ENCODE data around the gene ANKS1B. TPM values are rescaled to one million over a fixed set of nuclear protein-coding genes. Genes with fewer than 3 reads are reported as not detected.
"Not testable (repeated sequence)": the region's sequence is repeated elsewhere in the genome, so short reads cannot be mapped to it uniquely, and the experiment has no call there.

The ANKS1B gene
- 5.1 and 8.8 TPM in 2 replicates for polyA plus RNA-seq (2014; cell fraction: cytosol; rRNA removed)
- 3.1 and 4.3 TPM in 2 replicates for polyA plus RNA-seq (2014; cell fraction: nucleus; rRNA removed)

DNA sequence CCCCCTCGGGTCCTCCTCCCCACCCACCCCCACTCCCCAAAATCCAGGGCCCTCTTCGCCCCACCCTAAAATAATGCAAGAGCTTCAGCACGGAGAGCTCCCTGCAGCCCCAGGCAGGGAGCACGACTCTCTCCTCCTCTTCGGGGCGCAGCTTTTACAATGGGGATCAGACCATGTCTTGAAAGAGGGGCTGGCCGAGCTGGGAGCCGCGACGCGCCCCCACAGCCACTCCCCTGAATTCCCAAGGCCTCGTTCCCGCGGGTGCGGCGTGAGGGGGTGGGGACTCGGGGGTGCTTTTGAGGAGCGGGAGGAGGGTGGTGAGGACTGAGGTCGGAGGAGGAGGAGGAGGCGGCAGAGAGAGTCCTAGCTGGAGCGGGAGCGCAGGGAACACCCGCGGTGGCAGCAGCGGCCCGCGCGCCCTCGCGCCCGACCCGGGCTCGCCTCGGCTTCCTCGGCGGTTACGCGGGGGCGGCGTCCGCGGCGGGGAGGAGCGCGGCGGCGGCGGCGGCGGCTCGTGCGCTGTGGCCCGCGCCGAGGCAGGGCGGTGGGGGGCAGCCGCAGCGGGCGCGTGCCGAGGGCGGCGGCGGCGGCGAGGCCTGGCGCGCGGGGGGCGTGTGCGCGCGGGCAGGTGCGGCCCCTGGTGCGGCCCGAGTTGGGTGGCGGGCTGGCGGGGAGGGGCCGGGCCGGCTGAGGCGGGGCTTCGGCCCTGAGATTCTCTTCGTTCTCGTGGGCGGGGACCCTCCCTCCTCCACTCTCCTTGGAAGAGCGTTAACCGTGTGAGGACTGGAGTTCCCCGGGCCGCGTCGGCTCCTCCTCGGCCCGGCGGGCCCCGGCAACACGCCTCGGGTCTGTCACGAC, at the start of gene ANKS1B:
Gene ANKS1B (minus strand): TSS at position 666 of the 858 bp plus-strand sequence. CDS start 699 bp downstream, outside the sequence.
- peak; percentile 88 for DNase-seq (ENCODE audit: low spot score)

DNA sequence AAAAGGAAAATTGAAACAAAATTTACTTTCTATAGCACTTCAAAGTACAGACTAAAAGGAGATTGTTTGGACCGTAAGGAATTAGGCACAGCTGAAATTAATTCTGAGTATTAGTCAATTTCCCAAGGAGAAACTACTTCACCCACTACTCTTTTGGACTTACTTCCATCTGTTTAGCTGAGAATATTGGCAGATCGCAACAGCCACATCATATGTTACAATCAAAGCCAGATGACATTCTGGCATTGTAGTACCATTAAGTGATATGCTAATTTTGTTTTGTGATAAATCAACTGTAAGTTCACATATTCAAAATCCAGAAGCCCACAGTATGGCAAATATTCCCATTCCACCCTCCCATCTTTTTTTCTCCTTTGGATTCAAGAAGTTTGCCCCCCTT, 47.1 kb upstream of the ANKS1B start:
- no peak for DNase-seq (ENCODE audit: low spot score)

DNA sequence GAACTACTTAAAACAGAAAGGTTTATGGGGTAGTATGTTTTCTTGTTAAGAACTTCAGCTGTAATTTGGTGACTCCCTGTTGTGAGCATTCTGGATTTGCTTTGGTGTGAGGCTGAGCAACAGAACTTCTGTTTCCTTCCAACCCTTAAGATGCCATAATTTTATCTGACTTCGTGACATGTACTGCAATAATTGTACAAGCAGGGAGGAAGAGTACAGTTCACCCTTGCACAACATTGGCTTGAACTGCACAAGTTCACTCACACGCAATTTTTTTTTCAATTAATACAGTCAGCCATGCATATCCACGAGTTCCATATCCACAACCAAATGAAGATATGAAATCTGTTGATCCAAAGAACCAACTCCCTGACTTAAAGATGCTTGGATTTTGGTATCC, 42.9 kb upstream of the ANKS1B start:
- DNase-seq (ENCODE audit: low spot score) = no peak

DNA sequence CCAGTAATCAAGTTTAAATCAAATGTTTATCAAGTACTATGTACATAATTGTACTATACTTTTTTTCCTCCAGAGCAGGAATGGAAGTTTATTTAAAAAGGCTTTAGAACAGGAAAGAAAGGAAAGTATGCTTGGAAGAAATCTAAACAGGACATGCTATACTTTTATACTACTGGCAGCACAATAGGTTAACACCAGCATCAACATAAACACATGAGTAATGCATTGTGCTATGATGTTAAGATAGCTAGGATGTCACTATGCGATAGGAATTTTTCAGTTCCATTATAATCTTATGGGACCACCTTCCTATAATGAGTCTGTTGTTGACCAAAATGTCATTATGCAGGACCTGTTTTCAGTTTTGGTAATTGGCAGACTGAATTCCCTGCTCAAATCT, 41.5 kb upstream of the ANKS1B start:
- no peak for DNase-seq (ENCODE audit: low spot score)

DNA sequence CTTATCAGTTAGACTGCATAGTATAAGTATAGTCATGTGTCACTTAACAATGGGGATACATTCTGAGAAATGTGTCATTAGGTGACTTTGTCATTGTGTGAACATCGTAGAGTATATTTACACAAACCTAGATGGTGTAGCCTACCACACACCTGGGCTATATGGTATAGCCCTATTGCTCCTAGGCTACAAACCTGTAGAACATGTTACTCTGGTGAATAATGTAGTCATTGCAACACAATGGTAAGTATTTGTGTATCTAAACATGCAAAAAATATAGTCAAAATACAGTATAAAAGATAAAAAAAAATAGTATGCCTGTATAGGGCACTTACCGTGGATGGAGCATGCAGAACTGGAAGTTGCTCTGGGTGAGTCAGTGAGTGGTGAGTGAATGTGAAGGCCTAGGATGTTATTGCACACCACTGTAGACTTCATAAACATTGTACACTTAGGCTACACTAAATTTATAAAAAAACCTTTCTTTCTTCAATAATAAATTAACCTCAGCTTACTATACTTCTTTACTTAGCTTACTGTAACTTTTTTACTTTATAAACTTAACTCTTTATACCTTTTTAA, 40.3 kb upstream of the ANKS1B start:
- DNase-seq (ENCODE audit: low spot score) = no peak

DNA sequence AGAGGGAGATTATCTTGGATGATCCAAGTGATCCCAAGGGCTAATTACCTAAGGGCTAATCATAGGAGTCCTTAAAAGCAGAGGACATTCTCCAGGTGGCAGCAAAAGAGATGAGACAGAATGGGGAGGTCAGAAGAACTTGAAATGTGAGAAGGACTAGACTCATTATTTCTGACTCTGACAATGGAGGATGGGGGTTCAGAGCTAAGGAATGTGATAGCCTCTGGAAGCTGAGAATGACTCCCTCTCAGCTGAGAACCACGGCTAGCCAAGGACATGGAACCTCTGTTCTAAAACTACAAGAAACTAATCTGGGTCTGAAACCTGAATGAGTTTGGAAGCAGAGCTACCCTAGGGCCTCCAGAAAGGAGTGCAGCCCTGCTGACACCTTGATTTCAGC, 35.6 kb upstream of the ANKS1B start:
- peak; percentile 17 for DNase-seq (ENCODE audit: low spot score)

DNA sequence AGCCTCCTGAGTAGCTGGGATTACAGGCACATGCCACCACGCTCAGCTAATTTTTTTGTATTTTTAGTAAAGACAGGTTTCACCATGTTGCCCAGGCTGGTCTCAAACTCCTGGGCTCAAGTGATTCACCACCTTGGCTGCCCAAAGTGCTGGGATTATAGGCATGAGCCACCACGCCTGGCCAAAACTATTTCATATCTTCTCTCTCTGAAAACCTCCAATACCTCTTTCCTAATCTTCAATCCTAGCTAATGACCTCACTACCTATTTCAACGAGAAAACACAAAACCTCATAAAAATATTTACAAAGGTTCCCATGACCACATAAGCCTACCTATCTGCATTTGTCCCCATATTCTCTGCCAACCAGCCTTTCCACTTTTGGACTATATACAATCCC, 32.3 kb upstream of the ANKS1B start:
- no peak for DNase-seq (ENCODE audit: low spot score)

DNA sequence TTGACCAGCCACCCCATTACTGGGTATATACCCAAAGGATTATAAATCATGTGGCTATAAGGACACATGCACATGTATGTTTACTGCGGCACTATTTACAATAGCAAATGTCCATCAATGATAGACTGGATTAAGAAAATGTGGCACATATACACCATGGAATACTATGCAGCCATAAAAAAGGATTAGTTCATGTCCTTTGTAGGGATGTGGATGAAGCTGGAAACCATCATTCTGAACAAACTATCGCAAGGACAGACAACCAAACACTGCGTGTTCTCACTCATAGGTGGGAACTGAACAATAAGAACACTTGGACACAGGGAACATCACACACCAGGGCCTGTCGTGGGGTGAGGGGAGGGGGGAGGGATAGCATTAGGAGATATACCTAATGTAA, 31.6 kb upstream of the ANKS1B start:
- DNase-seq (ENCODE audit: low spot score) = not testable (repeated sequence)

DNA sequence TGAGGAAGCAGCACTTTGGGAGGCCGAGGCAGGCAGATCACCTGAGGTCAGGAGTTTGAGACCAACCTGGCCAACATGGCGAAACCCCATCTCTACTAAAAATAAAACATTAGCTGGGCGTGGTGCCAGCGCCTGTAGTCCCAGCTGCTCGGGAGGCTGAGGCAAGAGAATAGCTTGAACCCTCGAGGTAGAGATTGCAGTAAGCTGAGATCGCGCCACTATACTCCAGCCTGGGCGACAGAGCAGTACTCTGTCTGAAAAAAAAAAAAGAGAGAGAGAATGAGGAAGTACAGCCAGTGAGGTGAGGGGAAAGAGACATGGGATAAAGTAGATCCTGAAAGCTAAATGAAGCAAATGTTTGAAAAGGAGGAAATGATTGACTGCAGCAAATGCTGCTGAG, 21.1 kb upstream of the ANKS1B start:
- DNase-seq (ENCODE audit: low spot score) = not testable (repeated sequence)

DNA sequence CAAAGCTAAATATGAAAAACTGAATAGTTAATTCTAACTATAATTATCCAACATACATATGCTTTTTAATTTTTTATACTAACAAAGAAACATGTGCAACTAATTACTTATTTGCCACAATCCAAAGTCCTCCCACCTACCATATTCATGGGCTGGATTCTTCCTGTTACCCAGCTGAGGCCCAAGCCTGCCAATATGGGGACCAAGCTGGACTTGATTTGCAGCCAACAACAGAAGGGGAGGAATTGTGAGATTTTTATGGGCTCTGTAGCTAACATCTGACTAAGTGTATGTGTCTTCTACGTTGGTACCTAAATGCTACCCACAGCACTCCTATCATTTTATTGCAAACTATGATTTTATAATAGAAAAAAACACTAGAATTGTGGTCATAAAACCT, 13.1 kb upstream of the ANKS1B start:
- DNase-seq (ENCODE audit: low spot score) = no peak

DNA sequence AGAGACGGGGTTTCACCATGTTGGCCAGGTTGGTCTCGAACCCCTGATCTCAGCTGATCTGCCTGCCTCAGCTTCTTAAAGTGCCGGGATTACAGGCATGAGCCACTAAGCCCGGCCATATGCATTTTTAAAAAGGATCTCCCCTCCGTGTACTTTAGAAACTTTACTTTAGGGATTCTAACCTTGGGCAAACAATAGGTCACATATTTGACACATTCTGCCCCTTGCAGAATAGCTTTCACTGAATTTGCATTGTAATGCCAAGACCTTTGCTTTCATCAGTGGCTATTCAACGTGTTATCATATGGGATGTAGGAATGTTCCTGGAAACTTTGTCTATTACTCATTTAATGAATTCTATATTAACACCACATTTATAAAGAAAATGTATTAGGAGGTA, 11.4 kb upstream of the ANKS1B start:
- no peak for DNase-seq (ENCODE audit: low spot score)

DNA sequence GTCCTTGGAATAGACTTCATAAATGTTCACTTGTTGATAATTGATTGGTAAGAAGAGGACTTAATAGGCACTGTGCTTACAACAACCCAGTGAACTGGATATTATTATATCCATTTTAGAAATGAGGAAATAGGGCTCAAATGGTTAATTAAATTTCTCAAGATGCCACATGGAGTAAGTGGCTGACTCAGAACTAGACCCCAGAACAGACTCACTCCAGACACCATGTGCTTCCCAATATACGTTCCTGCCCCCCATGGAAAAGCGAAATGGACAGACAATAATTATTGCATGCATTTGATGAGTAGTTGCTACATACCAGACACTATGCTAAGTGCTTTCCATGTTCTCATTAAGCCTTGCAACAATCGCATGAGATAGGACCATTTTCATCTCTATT, 895 bp upstream of the ANKS1B start:
- peak; percentile 15 for DNase-seq (ENCODE audit: low spot score)

DNA sequence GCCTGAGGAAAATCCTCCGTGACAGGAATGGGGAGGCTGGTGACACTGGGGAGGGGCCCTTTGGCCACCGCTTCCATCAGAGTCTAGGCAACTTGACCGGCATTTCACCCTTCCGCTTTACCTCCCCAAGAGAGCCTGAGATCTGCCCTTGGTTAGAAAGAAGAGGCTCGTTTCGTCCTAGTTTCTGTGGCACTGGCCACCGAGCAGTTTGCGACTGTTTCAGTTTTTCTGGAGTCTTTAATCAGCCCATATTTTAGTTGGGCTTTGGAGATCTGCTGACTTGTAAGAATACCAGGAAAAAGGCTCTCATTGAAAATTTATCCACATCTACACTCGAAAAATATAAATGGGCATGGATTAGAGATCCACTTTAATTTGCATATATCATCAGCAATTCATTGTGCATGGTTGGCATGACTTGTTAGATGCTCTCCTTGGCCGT, 414 bp upstream of the ANKS1B start:
- DNase-seq (ENCODE audit: low spot score) = no peak

DNA sequence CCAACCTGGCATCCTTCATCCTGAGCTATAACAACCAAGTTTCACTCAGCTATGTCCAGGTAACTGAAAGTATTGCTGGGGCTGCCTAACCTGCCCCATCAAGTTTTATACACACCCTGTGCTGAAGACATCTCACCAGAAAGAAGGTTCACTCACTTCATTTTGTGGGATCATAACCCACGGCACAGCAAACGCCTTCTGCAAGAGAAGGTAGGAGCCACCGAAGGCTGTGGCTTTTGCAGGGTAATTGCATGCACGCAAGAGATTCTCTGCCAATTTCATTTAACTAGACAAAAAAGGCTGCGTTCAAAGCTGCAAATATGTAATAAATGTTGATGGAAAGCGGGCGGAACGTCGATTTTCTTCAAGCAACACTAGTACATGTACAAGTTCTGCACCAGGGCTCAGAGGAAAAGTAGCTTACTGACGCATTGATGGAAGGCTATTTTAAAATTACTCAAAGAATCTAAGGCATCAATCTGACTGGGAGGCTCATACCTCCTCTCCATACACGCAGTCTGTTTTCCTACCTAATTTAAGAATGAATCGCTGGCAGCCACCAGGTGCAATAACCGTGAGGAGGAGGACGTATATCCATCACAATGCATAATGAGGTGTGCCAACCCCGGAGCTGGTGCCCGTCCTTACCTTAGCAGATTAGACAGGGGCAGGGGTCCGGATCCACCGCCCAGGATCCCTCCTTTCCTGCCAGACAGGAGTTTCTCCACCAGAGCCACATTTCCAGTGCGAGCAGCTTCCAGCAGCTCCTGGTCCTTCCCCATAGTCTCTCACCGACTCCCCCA, 1.1 kb downstream of the ANKS1B start:
- peak; percentile 37 for DNase-seq (ENCODE audit: low spot score)

DNA sequence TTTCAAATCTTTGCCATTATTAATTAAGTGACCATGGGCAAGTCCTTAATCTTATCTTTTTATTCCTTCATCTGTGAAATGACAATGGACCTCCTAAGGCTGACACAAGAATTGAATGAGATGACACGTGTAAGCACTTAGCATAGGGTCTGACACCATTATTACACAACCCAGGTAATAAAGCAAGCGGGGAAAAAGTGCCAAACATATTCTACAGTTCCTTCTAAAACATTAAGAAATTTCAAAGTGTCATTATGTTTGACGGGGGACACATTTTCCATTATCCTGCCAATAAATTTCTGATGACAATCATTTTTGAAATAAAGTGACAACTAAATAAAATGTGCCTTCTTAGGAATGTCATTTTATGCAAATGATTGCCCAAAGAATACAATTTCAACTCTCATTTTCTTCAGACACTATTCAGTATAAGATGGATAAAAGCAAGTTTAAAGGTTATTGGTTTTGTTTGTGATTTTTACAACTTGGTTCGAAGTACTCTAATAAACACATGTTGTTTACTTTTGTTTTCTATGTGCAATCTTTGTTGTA, 3.0 kb downstream of the ANKS1B start:
- no peak for DNase-seq (ENCODE audit: low spot score)

DNA sequence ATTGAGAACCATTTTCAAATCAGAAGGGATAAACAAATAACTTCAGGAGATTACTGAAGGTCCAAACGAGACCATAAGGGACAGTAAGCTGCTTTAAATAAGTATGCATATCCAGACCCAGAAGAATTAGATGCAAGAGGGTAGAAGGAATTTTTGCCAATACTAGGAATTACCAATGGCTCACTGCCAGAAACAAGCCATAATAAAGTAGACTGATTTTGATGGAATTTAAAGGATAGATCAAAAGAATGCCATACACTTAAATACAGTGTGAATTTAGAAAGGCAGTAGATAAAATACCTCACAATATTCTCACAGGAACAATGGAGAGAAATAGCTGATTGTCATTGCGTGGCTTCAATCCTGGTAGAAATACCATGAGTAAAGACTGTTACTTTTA, 5.3 kb downstream of the ANKS1B start:
- no peak for DNase-seq (ENCODE audit: low spot score)

DNA sequence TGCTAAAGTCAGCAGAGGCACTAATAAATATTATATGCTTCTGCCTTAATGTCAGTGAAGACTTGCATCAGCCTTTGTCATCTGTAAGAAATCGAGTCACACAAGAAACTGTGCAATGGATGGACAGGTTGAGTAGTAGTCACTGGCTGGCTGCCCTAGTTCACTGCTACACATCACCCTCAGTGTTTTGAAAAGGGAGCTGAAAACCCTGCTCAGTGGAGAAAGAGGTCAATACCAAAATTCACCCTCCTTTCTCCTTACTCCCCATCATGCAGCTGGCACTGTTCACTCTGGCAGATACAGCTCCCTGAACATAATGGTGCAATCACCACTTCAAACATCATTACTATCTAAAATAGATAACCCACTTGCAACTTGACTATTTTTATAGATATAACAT, 6.6 kb downstream of the ANKS1B start:
- no peak for DNase-seq (ENCODE audit: low spot score)

DNA sequence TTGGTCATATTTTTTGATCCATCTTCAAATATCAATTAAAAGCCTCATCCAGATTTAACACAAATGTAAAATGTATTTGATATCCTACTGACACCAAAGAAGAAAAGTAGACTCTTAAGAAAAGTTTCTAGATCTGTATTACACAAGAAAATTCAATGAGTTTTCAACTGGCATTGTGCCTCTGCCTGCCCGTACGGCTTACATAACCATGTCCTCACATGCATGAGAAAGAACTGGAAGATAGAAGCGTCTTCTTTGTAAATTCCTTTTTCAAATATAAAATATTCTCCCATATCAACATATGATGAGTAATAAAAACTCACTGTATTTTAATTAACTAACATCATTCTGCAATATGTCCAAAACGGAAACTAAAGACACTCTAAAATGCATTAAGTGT, 7.2 kb downstream of the ANKS1B start:
- no peak for DNase-seq (ENCODE audit: low spot score)

DNA sequence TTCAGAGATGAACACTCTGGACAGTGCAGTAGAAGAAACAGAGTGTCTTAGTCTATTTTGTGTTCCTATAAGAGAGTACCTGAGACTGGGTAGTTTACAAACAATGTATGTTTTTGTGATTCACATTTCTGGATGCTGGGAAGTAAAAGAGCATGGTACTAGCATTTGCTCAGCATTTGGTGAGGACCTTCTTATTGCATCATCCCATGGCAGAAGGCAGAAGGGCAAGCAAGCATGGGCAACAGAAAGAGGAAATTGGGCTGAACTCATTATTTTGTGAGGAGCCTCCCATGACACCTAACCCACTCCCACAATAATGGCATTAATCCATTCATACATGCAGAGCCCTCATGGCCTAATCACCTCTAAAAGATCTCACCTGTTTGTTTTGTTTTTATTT, 8.0 kb downstream of the ANKS1B start:
- no peak for DNase-seq (ENCODE audit: low spot score)

DNA sequence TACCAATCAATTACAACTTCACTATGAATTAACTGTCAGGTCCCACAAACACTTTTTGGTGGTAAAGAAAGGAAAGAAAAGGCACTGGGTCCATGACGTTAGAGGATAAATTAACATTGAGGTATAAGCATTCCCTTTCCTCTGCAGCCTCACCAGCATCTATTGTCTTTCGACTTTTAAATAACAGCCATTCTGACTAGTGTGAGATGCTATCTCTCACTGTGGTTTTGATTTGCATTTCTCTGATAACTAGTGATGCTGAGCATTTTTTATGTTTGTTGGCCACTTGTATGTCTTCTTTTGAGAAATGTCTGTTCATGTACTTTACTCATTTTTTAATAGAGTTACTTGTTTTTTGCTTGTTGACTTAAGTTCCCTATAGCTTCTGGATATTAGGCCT, 9.4 kb downstream of the ANKS1B start:
- DNase-seq (ENCODE audit: low spot score) = no peak

DNA sequence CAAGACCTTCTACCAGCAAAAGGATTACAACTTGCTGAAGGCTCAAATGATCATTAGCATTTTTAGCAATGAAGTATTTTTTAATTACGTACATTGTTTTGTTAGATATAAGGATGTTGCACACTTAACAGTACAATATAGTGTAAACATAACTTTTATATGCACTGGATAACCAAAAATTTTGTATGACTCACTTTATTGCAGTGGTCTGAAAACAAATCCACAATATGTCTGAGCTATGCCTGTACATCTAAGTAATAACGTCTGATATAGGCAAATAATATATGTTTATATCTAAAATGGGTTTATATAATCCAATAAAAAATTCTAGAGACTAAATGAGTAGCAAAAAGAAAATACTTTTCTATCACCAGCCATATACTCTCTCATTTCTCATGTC, 10.6 kb downstream of the ANKS1B start:
- DNase-seq (ENCODE audit: low spot score) = no peak

DNA sequence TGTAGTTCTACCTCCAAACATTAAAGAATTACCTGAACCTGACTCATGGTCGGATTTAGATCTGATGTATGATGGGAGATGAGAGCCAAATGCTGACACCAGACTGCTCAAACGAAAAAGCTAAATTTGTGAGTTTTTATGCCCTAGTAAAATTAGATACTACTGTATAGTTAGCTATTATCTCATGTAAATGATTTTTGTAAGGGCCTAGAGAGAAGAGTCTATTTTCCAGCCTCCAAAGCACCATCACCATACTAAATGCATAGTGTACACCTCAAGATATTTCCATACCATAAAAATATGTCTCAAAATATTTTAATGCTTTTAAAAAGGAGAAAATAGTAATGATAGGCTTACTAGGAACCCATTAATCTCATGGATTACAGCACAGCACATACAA, 18.3 kb downstream of the ANKS1B start:
- no peak for DNase-seq (ENCODE audit: low spot score)
